HepG2 (cell line): Measurements from ENCODE around the gene SSR2. TPM values are rescaled to one million over a fixed set of nuclear protein-coding genes. Genes with fewer than 3 reads are reported as not detected.

Experiments
- ARID4A ChIP-seq: sonication (generic); formaldehyde crosslinking; IDR thresholded peaks from 2 replicates; pipeline ENCODE4 v1.5.0; 2020; ENCODE audit warnings: mild to moderate bottlenecking, missing genetic modification reagents, borderline replicate concordance
- ATF7-NPFF ChIP-seq: sonication (generic); formaldehyde crosslinking; IDR thresholded peaks from 2 replicates; pipeline ENCODE4 v1.8.1; 2023; ENCODE audit warnings: mild to moderate bottlenecking, low read depth, missing genetic modification reagents, moderate library complexity
- CBX1 ChIP-seq: IDR thresholded peaks from one replicate; pipeline ENCODE4 v1.6.1; 2016; ENCODE audit warnings: antibody characterized with exemption, low read depth
- DNMT3B ChIP-seq: conservative IDR thresholded peaks from 2 replicates; pipeline ENCODE4 v1.6.1; 2016; ENCODE audit warnings: missing biosample characterization, control low read depth
- ELF1 ChIP-seq: sonication (generic); formaldehyde crosslinking; IDR thresholded peaks from 2 replicates; pipeline ENCODE4 v1.4.0; 2020; ENCODE audit warnings: missing genetic modification reagents
- ELF4 ChIP-seq: sonication (generic); formaldehyde crosslinking; IDR thresholded peaks from 2 replicates; pipeline ENCODE4 v1.5.0; 2020; ENCODE audit warnings: missing genetic modification reagents, mild to moderate bottlenecking, moderate library complexity, borderline replicate concordance
- FOXP1 ChIP-seq, 2 experiments: fragments of 450-650 bp in 1 of 2; IDR thresholded peaks; 2 replicates each; pipeline ENCODE4 v1.6.1; 2017 to 2018; ENCODE audit warnings: antibody characterized with exemption in 1 of 2
- GTF3A ChIP-seq: sonication (generic); formaldehyde crosslinking; conservative IDR thresholded peaks from 2 replicates; pipeline ENCODE4 v1.4.0; 2020; ENCODE audit warnings: mild to moderate bottlenecking, missing genetic modification reagents
- MATR3 ChIP-seq: sonication (generic); formaldehyde crosslinking; IDR thresholded peaks from 2 replicates; pipeline ENCODE4 v1.4.0; 2020; ENCODE audit warnings: missing genetic modification reagents
- MED1 ChIP-seq: sonication (generic); formaldehyde crosslinking; IDR thresholded peaks from 2 replicates; pipeline ENCODE4 v1.4.0; 2020; ENCODE audit warnings: missing genetic modification reagents
- NFE2 ChIP-seq: sonication (generic); formaldehyde crosslinking; IDR thresholded peaks from 2 replicates; pipeline ENCODE4 v1.4.0; 2020; ENCODE audit warnings: missing genetic modification reagents
- RARA ChIP-seq: IDR thresholded peaks from 2 replicates; pipeline ENCODE4 v1.6.1; 2016; ENCODE audit warnings: missing genetic modification reagents, missing compliant biosample characterization
- REPIN1 ChIP-seq: sonication (generic); formaldehyde crosslinking; IDR thresholded peaks from 2 replicates; pipeline ENCODE4 v1.8.0; 2022; ENCODE audit warnings: missing genetic modification reagents, low read depth, mild to moderate bottlenecking, borderline replicate concordance
- SIN3B ChIP-seq: fragments of 150-350 bp; IDR thresholded peaks from 2 replicates; pipeline ENCODE4 v1.6.1; 2014; ENCODE audit warnings: low read length
- STAT6 ChIP-seq: sonication (generic); formaldehyde crosslinking; IDR thresholded peaks from 2 replicates; pipeline ENCODE4 v1.4.0; 2020; ENCODE audit warnings: missing genetic modification reagents, mild to moderate bottlenecking, borderline replicate concordance
- TBX3 ChIP-seq: fragments of 450-650 bp; IDR thresholded peaks from 2 replicates; pipeline ENCODE4 v1.6.1; 2017; ENCODE audit warnings: antibody characterized with exemption, mild to moderate bottlenecking, inconsistent platforms, borderline replicate concordance
- YEATS2 ChIP-seq: sonication (generic); formaldehyde crosslinking; IDR thresholded peaks from 2 replicates; pipeline ENCODE4 v1.4.0; 2020; ENCODE audit warnings: missing genetic modification reagents, borderline replicate concordance
- ZMYM4 ChIP-seq: sonication (generic); formaldehyde crosslinking; IDR thresholded peaks from 2 replicates; pipeline ENCODE4 v1.8.1; 2023; ENCODE audit warnings: mild to moderate bottlenecking, missing genetic modification reagents
- ZNF484 ChIP-seq: sonication (generic); formaldehyde crosslinking; IDR thresholded peaks from 2 replicates; pipeline ENCODE4 v1.5.1; 2020; ENCODE audit warnings: mild to moderate bottlenecking, low read depth, missing genetic modification reagents, borderline replicate concordance
- ZNF672 ChIP-seq: sonication (generic); formaldehyde crosslinking; IDR thresholded peaks from 2 replicates; pipeline ENCODE4 v1.8.1; 2022; ENCODE audit warnings: missing genetic modification reagents
- ZNF768 ChIP-seq: sonication (generic); formaldehyde crosslinking; IDR thresholded peaks from 2 replicates; pipeline ENCODE4 v1.4.0; 2020; ENCODE audit warnings: missing genetic modification reagents
- polyA plus RNA-seq, 8 experiments: library from polyadenylated mRNA; depleted of rRNA in 3 of 8; stranded (reverse) in 7 of 8; unstranded in 1 of 8; fragments of >200 nt; fragmentation: Illumina TruSeq in 4 of 8; extraction: Trizol in 4 of 8; gene quantifications; 2 replicates each; pipeline versions ENCODE4 v1.2.1 to v1.2.3, GENCODE V29; 2011 to 2016; ENCODE audit warnings: low read depth in 4 of 8, missing spikeins in 1 of 8, mixed read lengths in 1 of 8; ENCODE audit not compliant: insufficient read depth in 1 of 8
- total RNA-seq, 5 experiments: library from RNA; depleted of rRNA; stranded (reverse); fragments of >200 nt; fragmentation: Illumina TruSeq; extraction: Trizol; gene quantifications; 2 replicates each; pipeline ENCODE4 v1.2.3, GENCODE V29; 2016; ENCODE audit warnings: low read depth in 1 of 5
- TF ChIP-seq, protein P1 (sequence below): IDR thresholded peaks from 2 replicates; pipeline ENCODE4 v1.6.1; 2012; ENCODE audit warnings: low read depth, low read length, improper control_type of control experiment

Gene SSR2
- total and polyA plus RNA-seq, 2 of the 13 experiments (the other 11 are each of a cell fraction or from before 2014, with no cell fraction given) = 284 to 461 TPM

DNA sequence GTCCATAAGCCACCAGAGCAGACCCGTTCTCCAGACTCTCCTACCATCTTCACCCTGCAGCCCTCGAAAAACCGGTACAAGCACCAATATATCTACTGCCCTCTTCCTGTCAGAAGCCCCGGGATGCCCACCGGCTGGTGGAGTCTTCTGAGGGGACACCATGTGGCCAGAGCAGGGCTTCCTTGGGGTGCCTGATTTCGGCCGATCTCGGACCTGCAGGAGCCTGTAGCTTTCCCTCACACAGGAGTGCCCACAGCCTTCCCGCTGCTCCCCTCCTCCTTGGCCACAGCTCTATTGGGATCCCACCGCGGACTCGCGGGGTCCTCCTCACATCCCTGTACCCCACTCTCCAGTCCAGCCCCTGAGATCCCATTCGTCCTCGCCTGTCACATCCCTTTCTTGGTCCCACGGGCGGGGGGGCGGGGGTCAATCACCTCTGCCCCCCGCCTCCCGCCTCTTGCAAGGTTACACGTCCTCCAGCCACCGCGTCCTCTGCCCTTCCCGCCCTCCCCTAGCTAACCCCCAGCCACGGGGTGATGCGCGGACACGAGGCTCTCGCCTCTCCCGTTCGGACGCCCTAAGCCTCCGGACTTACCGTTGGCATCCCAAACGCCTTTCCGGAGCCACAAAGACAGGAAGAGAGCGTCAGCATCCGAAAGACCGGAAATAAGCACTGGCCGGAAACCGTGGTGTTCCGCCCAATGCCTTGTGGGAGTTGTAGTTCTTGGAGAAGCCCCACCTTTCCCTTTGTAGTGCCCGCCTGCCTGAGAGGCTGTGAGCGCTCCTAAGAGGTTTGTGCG is at the start of gene SSR2 (continued):
- no peak for TF ChIP-seq DNMT3B (CRISPR knock-in tag)
- no peak for TF ChIP-seq NFE2 (CRISPR knock-in tag)
- peak; percentile 65; the same call in 1 of the 2 replicates for TF ChIP-seq ATF7-NPFF (CRISPR knock-in tag)
- no peak for TF ChIP-seq MATR3 (CRISPR knock-in tag)
- TF ChIP-seq FOXP1 (IDR thresholded peaks at IDR 0.05) = no peak
- no peak for TF ChIP-seq FOXP1 (CRISPR knock-in tag; IDR thresholded peaks at IDR 0.05)
- TF ChIP-seq ELF4 (CRISPR knock-in tag) = 0 out of 2 replicates have a peak, but pooled peaks have one; percentile 39
- TF ChIP-seq ARID4A (CRISPR knock-in tag) = peak; percentile 75; the same call in 1 of the 2 replicates
- no peak for TF ChIP-seq ZNF484 (CRISPR knock-in tag)
- no peak for TF ChIP-seq SIN3B
- no peak for TF ChIP-seq CBX1
- TF ChIP-seq STAT6 = 0 out of 2 replicates have a peak, but pooled peaks have one; percentile 5
- TF ChIP-seq REPIN1 (CRISPR knock-in tag) = no peak
- TF ChIP-seq MED1 (CRISPR knock-in tag) = no peak
- TF ChIP-seq ZMYM4 (CRISPR knock-in tag) = peak; percentile 51; the same call in 1 of the 2 replicates
- TF ChIP-seq TBX3 = no peak
- TF ChIP-seq ZNF672 (CRISPR knock-in tag) = no peak
- no peak for TF ChIP-seq RARA (CRISPR knock-in tag)
- TF ChIP-seq ZNF768 = no peak
- TF ChIP-seq YEATS2 (CRISPR knock-in tag) = peak; percentile 86
- TF ChIP-seq, protein P1, sequence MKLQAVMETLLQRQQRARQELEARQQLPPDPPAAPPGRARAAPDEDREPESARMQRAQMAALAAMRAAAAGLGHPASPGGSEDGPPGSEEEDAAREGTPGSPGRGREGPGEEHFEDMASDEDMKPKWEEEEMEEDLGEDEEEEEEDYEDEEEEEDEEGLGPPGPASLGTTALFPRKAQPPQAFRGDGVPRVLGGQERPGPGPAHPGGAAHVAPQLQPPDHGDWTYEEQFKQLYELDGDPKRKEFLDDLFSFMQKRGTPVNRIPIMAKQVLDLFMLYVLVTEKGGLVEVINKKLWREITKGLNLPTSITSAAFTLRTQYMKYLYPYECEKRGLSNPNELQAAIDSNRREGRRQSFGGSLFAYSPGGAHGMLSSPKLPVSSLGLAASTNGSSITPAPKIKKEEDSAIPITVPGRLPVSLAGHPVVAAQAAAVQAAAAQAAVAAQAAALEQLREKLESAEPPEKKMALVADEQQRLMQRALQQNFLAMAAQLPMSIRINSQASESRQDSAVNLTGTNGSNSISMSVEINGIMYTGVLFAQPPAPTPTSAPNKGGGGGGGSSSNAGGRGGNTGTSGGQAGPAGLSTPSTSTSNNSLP = no peak
- peak; percentile 94 for TF ChIP-seq ELF1 (CRISPR knock-in tag)
- TF ChIP-seq GTF3A (CRISPR knock-in tag) = no peak
